ENCODE measurements around the gene ERBB2. TPM values are rescaled to one million over a fixed set of nuclear protein-coding genes. Genes with fewer than 3 reads are reported as not detected.
"Not testable (repeated sequence)": the region's sequence is repeated elsewhere in the genome, so short reads cannot be mapped to it uniquely, and the experiment has no call there.

ERBB2 gene
- total and polyA plus RNA-seq, 12 donors = 40.3 to 89.1 (median 66.1) TPM

- no peak overlapping the region for H3K27ac ChIP-seq
- 82 to 84% methylated on average over 34 of the region's 34 CpGs for whole genome bisulfite sequencing, 2 donors
- DNase-seq (no peak), ATAC-seq (peak in 2 of 8 donors; percentile 23 to 26)
- TF ChIP-seq CTCF (IDR thresholded peaks at IDR 0.05) = no peak
- no peaks in the 10 kb centered on the region for H3K4me1 ChIP-seq
- intact Hi-C loops (cut with DNase I) = no loop called here
- no peaks in the 10 kb centered on the region for H3K9me3 ChIP-seq
- H3K36me3 ChIP-seq = peaks cover 0 to 91% (median 20%) of the 10 kb centered on the region in 9 donors
- H3K27me3 ChIP-seq = no peaks in the 10 kb centered on the region
- H3K4me3 ChIP-seq = no peak overlapping the region
Measured at GRCh38 chr17:39722965-39723848, 23.3 kb downstream of the ERBB2 start.

GRCh38 chr17:39724731-39725130 is 24.9 kb downstream of the ERBB2 start:
- no peak for DNase-seq
- no peak for ATAC-seq

GRCh38 chr17:39725923-39726322 is 26.1 kb downstream of the ERBB2 start:
- Histone ChIP-seq H3K36me3 (peaks cover 0 to 77% (median 20%) of the 10 kb centered on the region in 9 donors), H3K4me1 (peaks cover 4 to 16% (median 9%) of the 10 kb centered on the region in 9 donors)
- not testable (repeated sequence) for H3K4me3 ChIP-seq, H3K27ac ChIP-seq, H3K9me3 ChIP-seq, ATAC-seq, DNase-seq, H3K27me3 ChIP-seq
- intact Hi-C loops (cut with DNase I) = loop anchor here in 1 of 10 donors (5.0 kb wide), 1 partner anchor 34 kb away; no protein-coding TSS in a partner anchor
- whole genome bisulfite sequencing, 2 donors = 100% methylated on average over 1 of the region's 1 CpG

More at GRCh38 chr17:39724731-39725130, 24.9 kb downstream of the ERBB2 start:
- WGBS, 2 donors = 94 to 96% methylated on average over 13 of the region's 13 CpGs
- peaks cover 1 to 10% (median 5%) of the 10 kb centered on the region in 9 donors for H3K4me1 ChIP-seq
- no peak overlapping the region for H3K27ac ChIP-seq
- no peak for TF ChIP-seq CTCF (IDR thresholded peaks at IDR 0.05)
- intact Hi-C loops (cut with DNase I) = loop anchor here in 1 of 10 donors (5.0 kb wide), 1 partner anchor 32 kb away; no protein-coding TSS in a partner anchor
- no peak overlapping the region for H3K4me3 ChIP-seq
- no peaks in the 10 kb centered on the region for H3K27me3 ChIP-seq
- H3K9me3 ChIP-seq = no peaks in the 10 kb centered on the region
- peaks cover 0 to 85% (median 20%) of the 10 kb centered on the region in 9 donors for H3K36me3 ChIP-seq

GRCh38 chr17:39726617-39727016 is 26.8 kb downstream of the ERBB2 start:
- Histone ChIP-seq H3K27me3 (no peaks in the 10 kb centered on the region), H3K4me1 (peaks cover 4 to 16% (median 9%) of the 10 kb centered on the region in 9 donors), H3K36me3 (peaks cover 0 to 72% (median 20%) of the 10 kb centered on the region in 9 donors), H3K9me3 (no peaks in the 10 kb centered on the region), H3K27ac (no peak overlapping the region), H3K4me3 (no peak overlapping the region)
- DNase-seq (no peak), ATAC-seq (no peak)
- WGBS, 2 donors = 87 to 93% methylated on average over 9 of the region's 9 CpGs
- intact Hi-C loops (cut with DNase I) = loop anchor here in 2 of 10 donors (1.0 to 5.0 kb wide), 2 partner anchors 23 to 34 kb away; no protein-coding TSS in a partner anchor
- TF ChIP-seq CTCF (IDR thresholded peaks at IDR 0.05) = no peak
